HEK293 (cell line): ENCODE measurements around the gene C5orf46.

Experiments
- CTCF ChIA-PET: fragments of 350-600 bp; formaldehyde crosslinking; extraction: SDS; loops from one replicate; lab custom pipeline; 2021; ENCODE audit warnings: antibody characterized with exemption; lab: Yijun Ruan, JAX
- POLR2A ChIA-PET: fragments of 300-600 bp; formaldehyde crosslinking; extraction: SDS; loops from one replicate; lab custom pipeline; 2020; ENCODE audit warnings: antibody characterized with exemption, inconsistent platforms; lab: Yijun Ruan, JAX
- H3K27ac ChIP-seq: fragments of 200-500 bp; sonication (Bioruptor generic); 2 replicates; pipeline ENCODE4 v1.5.1; 2014; ENCODE audit warnings: low read depth, low read length, control low read depth, inconsistent platforms; ENCODE audit errors: extremely low read depth
- H3K36me3 ChIP-seq, 2 experiments: fragments of 200-500 bp in 1 of 2; sonication (Bioruptor generic) in 1 of 2; 1 replicate in 1 of 2; 2 replicates in 1 of 2; pipeline ENCODE4 v1.5.1; 2014 to 2017; ENCODE audit warnings: inconsistent platforms in 2 of 2, low read length in 2 of 2; ENCODE audit not compliant: control insufficient read depth in 2 of 2, insufficient read depth in 1 of 2
- H3K4me1 ChIP-seq: fragments of 200-500 bp; sonication (Bioruptor generic); 2 replicates; pipeline ENCODE4 v1.5.1; 2014; ENCODE audit warnings: mild to moderate bottlenecking, low read length, inconsistent platforms; ENCODE audit not compliant: control insufficient read depth, insufficient read depth
- H3K4me3 ChIP-seq: 2 replicates; pipeline ENCODE4 v1.5.1; 2011; ENCODE audit warnings: low read depth, mild to moderate bottlenecking, control low read depth, low read length, moderate library complexity
- H3K9me3 ChIP-seq: fragments of 200-500 bp; sonication (Bioruptor generic); 2 replicates; pipeline ENCODE4 v1.5.1; 2014; ENCODE audit warnings: low read depth, low read length, inconsistent platforms; ENCODE audit not compliant: control insufficient read depth, insufficient read depth
- CTCF ChIP-seq: fragments of 450-650 bp; formaldehyde crosslinking; IDR thresholded peaks from 2 replicates; pipeline ENCODE4 v1.5.1; 2016; ENCODE audit warnings: missing biosample characterization, missing genetic modification characterization
- KLF8 ChIP-seq: fragments of 450-650 bp; formaldehyde crosslinking; IDR thresholded peaks from 2 replicates; pipeline ENCODE4 v1.5.1; 2016; ENCODE audit warnings: missing biosample characterization, missing genetic modification characterization
- RBAK ChIP-seq: fragments of 450-650 bp; formaldehyde crosslinking; IDR thresholded peaks from 2 replicates; pipeline ENCODE4 v1.5.1; 2016; ENCODE audit warnings: missing biosample characterization, missing genetic modification characterization
- SP2 ChIP-seq: fragments of 450-650 bp; formaldehyde crosslinking; IDR thresholded peaks from 2 replicates; pipeline ENCODE4 v1.5.1; 2016; ENCODE audit warnings: missing biosample characterization, missing genetic modification characterization
- WT1 ChIP-seq: fragments of 450-650 bp; formaldehyde crosslinking; IDR thresholded peaks from 2 replicates; pipeline ENCODE4 v1.5.1; 2016; ENCODE audit warnings: missing biosample characterization, missing genetic modification characterization
- ZFP3 ChIP-seq: fragments of 450-650 bp; formaldehyde crosslinking; IDR thresholded peaks from 2 replicates; pipeline ENCODE4 v1.5.1; 2016; ENCODE audit warnings: low read depth, missing biosample characterization, missing genetic modification characterization
- ZNF174 ChIP-seq: fragments of 450-650 bp; formaldehyde crosslinking; IDR thresholded peaks from 2 replicates; pipeline ENCODE4 v1.5.0; 2017; ENCODE audit warnings: missing biosample characterization, mild to moderate bottlenecking, missing genetic modification characterization
- ZNF214 ChIP-seq: fragments of 450-650 bp; formaldehyde crosslinking; IDR thresholded peaks from 2 replicates; pipeline ENCODE4 v1.5.1; 2017; ENCODE audit warnings: missing biosample characterization, mild to moderate bottlenecking, missing genetic modification characterization, borderline replicate concordance
- ZNF280C ChIP-seq: fragments of 450-650 bp; formaldehyde crosslinking; IDR thresholded peaks from 2 replicates; pipeline ENCODE4 v1.5.1; 2016; ENCODE audit warnings: missing biosample characterization, missing genetic modification characterization
- ZNF521 ChIP-seq: fragments of 450-650 bp; formaldehyde crosslinking; IDR thresholded peaks from 2 replicates; pipeline ENCODE4 v1.5.1; 2017; ENCODE audit warnings: missing biosample characterization, mild to moderate bottlenecking, missing genetic modification characterization
- ZNF548 ChIP-seq: fragments of 450-650 bp; formaldehyde crosslinking; IDR thresholded peaks from 2 replicates; pipeline ENCODE4 v1.5.1; 2016; ENCODE audit warnings: missing biosample characterization, missing genetic modification characterization
- ZNF654 ChIP-seq: fragments of 450-650 bp; formaldehyde crosslinking; IDR thresholded peaks from 2 replicates; pipeline ENCODE4 v1.5.1; 2016; ENCODE audit warnings: low read depth, missing biosample characterization, missing genetic modification characterization
- ZNF692 ChIP-seq: fragments of 450-650 bp; formaldehyde crosslinking; IDR thresholded peaks from 2 replicates; pipeline ENCODE4 v1.5.1; 2016; ENCODE audit warnings: missing biosample characterization, missing genetic modification characterization

Gene C5orf46

GRCh38 chr5:147913786-147914185, 7.4 kb upstream of the C5orf46 start:
- TF ChIP-seq RBAK (tag by site-specific recombination), result no peak
- TF ChIP-seq ZNF214, result no peak
- no peak for TF ChIP-seq ZNF174 (tag by site-specific recombination)
- no peak for TF ChIP-seq ZNF654
- Histone ChIP-seq H3K27ac (no peak overlapping the region), H3K36me3 (no peaks in the 10 kb centered on the region), H3K4me1 (no peaks in the 10 kb centered on the region), H3K4me3 (no peak overlapping the region), H3K9me3 (no peaks in the 10 kb centered on the region)
- ChIA-PET CTCF (no interaction called here), POLR2A (no interaction called here)

- POLR2A ChIA-PET, result no interaction called here
- H3K27ac ChIP-seq, result no peak overlapping the region
- CTCF ChIA-PET, result interaction anchor here (0.7 to 2.0 kb wide), 3 partner anchors 25 to 56 kb away, joined by 4 to 8 read pairs (median 6); no protein-coding TSS in a partner anchor
Measured at GRCh38 chr5:147912011-147912410, 5.7 kb upstream of the C5orf46 start.

GRCh38 chr5:147911427-147911826, 5.1 kb upstream of the C5orf46 start:
- Histone ChIP-seq H3K27ac (no peak overlapping the region), H3K9me3 (no peaks in the 10 kb centered on the region)
- no peak for TF ChIP-seq ZNF692 (tag by site-specific recombination)
- no peak for TF ChIP-seq ZFP3 (tag by site-specific recombination)
- no peak for TF ChIP-seq ZNF280C (tag by site-specific recombination)
- TF ChIP-seq ZNF174 (tag by site-specific recombination), result no peak
- TF ChIP-seq, all 188 proteins: peak for 0
- no peak overlapping the region for H3K4me3 ChIP-seq
- H3K36me3 ChIP-seq, result no peaks in the 10 kb centered on the region
- no peaks in the 10 kb centered on the region for H3K4me1 ChIP-seq
- ChIA-PET POLR2A (no interaction called here), CTCF (interaction anchor here (0.7 to 2.0 kb wide), 4 partner anchors 15 to 55 kb away, joined by 3 to 8 read pairs (median 5); no protein-coding TSS in a partner anchor)

More at GRCh38 chr5:147912011-147912410, 5.7 kb upstream of the C5orf46 start:
- H3K9me3 ChIP-seq, result no peaks in the 10 kb centered on the region
- no peaks in the 10 kb centered on the region for H3K36me3 ChIP-seq
- TF ChIP-seq KLF8 (tag by site-specific recombination), result no peak
- TF ChIP-seq CTCF (tag by site-specific recombination), result no peak
- TF ChIP-seq WT1, result no peak
- no peaks in the 10 kb centered on the region for H3K4me1 ChIP-seq
- no peak overlapping the region for H3K4me3 ChIP-seq

GRCh38 chr5:147904110-147904509, 2.2 kb downstream of the C5orf46 start:
- ChIA-PET CTCF (interaction anchor here (0.8 kb wide), 1 partner anchor 9 kb away, joined by 5 read pairs; no protein-coding TSS in a partner anchor), POLR2A (interaction anchor here (0.7 kb wide), 1 partner anchor 106 kb away, joined by 5 read pairs; no protein-coding TSS in a partner anchor)
- Histone ChIP-seq H3K4me1 (no peaks in the 10 kb centered on the region), H3K36me3 (no peaks in the 10 kb centered on the region), H3K9me3 (no peaks in the 10 kb centered on the region), H3K4me3 (no peak overlapping the region), H3K27ac (no peak overlapping the region)
- TF ChIP-seq SP2 (tag by site-specific recombination), result no peak
- TF ChIP-seq RBAK (tag by site-specific recombination), result no peak
- no peak for TF ChIP-seq ZNF521 (tag by site-specific recombination)
- TF ChIP-seq ZNF548 (tag by site-specific recombination), result no peak
